ENCODE measurements around the gene MS4A1. TPM values are rescaled to one million over a fixed set of nuclear protein-coding genes. Genes with fewer than 3 reads are reported as not detected.
"Not testable (repeated sequence)": the region's sequence is repeated elsewhere in the genome, so short reads cannot be mapped to it uniquely, and the experiment has no call there.

Gene MS4A1
- total RNA-seq, 3 donors from 2014 or later (not counting 1 experiment from before 2014, with no cell fraction given): 4.8 to 7.1 (median 6.7) TPM

- no peaks in the 10 kb centered on the region for H3K9me3 Mint-ChIP-seq
- H3K4me3 ChIP-seq (ENCODE audit: low read length): no peak overlapping the region
- H3K27ac ChIP-seq (ENCODE audit: low read length): no peak overlapping the region
- H3K27ac Mint-ChIP-seq: no peak overlapping the region
- no peaks in the 10 kb centered on the region for H3K9me3 ChIP-seq (ENCODE audit: control insufficient read depth, insufficient read depth, low read length)
- H3K4me1 Mint-ChIP-seq: peaks cover 17 to 19% of the 10 kb centered on the region in 2 donors
- no peaks in the 10 kb centered on the region for H3K36me3 Mint-ChIP-seq
- WGBS (ENCODE audit: insufficient coverage): 29% methylated on average over 1 of the region's 3 CpGs
- no peaks in the 10 kb centered on the region for H3K4me1 ChIP-seq (ENCODE audit: control insufficient read depth, insufficient read depth, low read length)
- ATAC-seq: no peak
- intact Hi-C loops (cut with micrococcal nuclease): no loop called here
- H3K36me3 ChIP-seq (ENCODE audit: control insufficient read depth, insufficient read depth, low read length): no peaks in the 10 kb centered on the region
- H3K27me3 Mint-ChIP-seq (ENCODE audit: low read depth in 2 of 2): peaks cover 41 to 75% of the 10 kb centered on the region in 2 donors
- H3K27me3 ChIP-seq (ENCODE audit: control insufficient read depth, insufficient read depth, low read length): no peaks in the 10 kb centered on the region
- no peak for DNase-seq
- no peak overlapping the region for H3K4me3 Mint-ChIP-seq
- TF ChIP-seq CTCF (IDR thresholded peaks at IDR 0.05): no peak
Observed at GRCh38 chr11:60502221-60502775, 46.7 kb downstream of the MS4A1 start.

- peak overlapping the region in 1 of 2 donors; percentile 5 for H3K27ac Mint-ChIP-seq
- 74% methylated on average over 3 of the region's 3 CpGs for WGBS (ENCODE audit: insufficient coverage)
- Histone ChIP-seq H3K36me3 (ENCODE audit: control insufficient read depth, insufficient read depth, low read length) (no peaks in the 10 kb centered on the region), H3K27me3 (ENCODE audit: control insufficient read depth, insufficient read depth, low read length) (peaks cover 7% of the 10 kb centered on the region), H3K4me1 (ENCODE audit: control insufficient read depth, insufficient read depth, low read length) (no peaks in the 10 kb centered on the region), H3K27ac (ENCODE audit: low read length) (no peak overlapping the region), H3K9me3 (ENCODE audit: control insufficient read depth, insufficient read depth, low read length) (no peaks in the 10 kb centered on the region), H3K4me3 (ENCODE audit: low read length) (no peak overlapping the region)
- peak overlapping the region; percentile 32 for H3K4me3 Mint-ChIP-seq
- peak in 2 of 3 donors; percentile 29 to 53 for ATAC-seq
- no peak for TF ChIP-seq CTCF (IDR thresholded peaks at IDR 0.05)
- H3K36me3 Mint-ChIP-seq: no peaks in the 10 kb centered on the region
- H3K4me1 Mint-ChIP-seq: peaks cover 17 to 19% of the 10 kb centered on the region in 2 donors
- peak in 1 of 2 donors; percentile 15 for DNase-seq
- intact Hi-C loops (cut with micrococcal nuclease): no loop called here
- H3K9me3 Mint-ChIP-seq: no peaks in the 10 kb centered on the region
- H3K27me3 Mint-ChIP-seq (ENCODE audit: low read depth in 2 of 2): peaks cover 43 to 66% of the 10 kb centered on the region in 2 donors
Observed at GRCh38 chr11:60504219-60504905, 48.7 kb downstream of the MS4A1 start.

- H3K4me3 ChIP-seq (ENCODE audit: low read length); H3K4me1 Mint-ChIP-seq; H3K36me3 ChIP-seq (ENCODE audit: control insufficient read depth, insufficient read depth, low read length); H3K4me1 ChIP-seq (ENCODE audit: control insufficient read depth, insufficient read depth, low read length); H3K27ac ChIP-seq (ENCODE audit: low read length); H3K27me3 ChIP-seq (ENCODE audit: control insufficient read depth, insufficient read depth, low read length); H3K9me3 Mint-ChIP-seq; H3K4me3 Mint-ChIP-seq; H3K36me3 Mint-ChIP-seq; H3K9me3 ChIP-seq (ENCODE audit: control insufficient read depth, insufficient read depth, low read length); DNase-seq; intact Hi-C loops (cut with micrococcal nuclease); H3K27ac Mint-ChIP-seq; ATAC-seq: not testable (repeated sequence)
- WGBS (ENCODE audit: insufficient coverage): 81% methylated on average over 15 of the region's 15 CpGs
- H3K27me3 Mint-ChIP-seq (ENCODE audit: low read depth in 2 of 2): peaks cover 23 to 38% of the 10 kb centered on the region in 2 donors
Observed at GRCh38 chr11:60509609-60510008, 54.0 kb downstream of the MS4A1 start.

GRCh38 chr11:60510209-60510608 is 54.6 kb downstream of the MS4A1 start:
- intact Hi-C loops (cut with micrococcal nuclease); ATAC-seq; H3K27ac ChIP-seq (ENCODE audit: low read length); H3K27me3 ChIP-seq (ENCODE audit: control insufficient read depth, insufficient read depth, low read length); H3K4me1 Mint-ChIP-seq; DNase-seq; H3K9me3 Mint-ChIP-seq; H3K36me3 Mint-ChIP-seq; H3K27ac Mint-ChIP-seq; H3K4me3 Mint-ChIP-seq; H3K36me3 ChIP-seq (ENCODE audit: control insufficient read depth, insufficient read depth, low read length); H3K4me1 ChIP-seq (ENCODE audit: control insufficient read depth, insufficient read depth, low read length); H3K9me3 ChIP-seq (ENCODE audit: control insufficient read depth, insufficient read depth, low read length); H3K4me3 ChIP-seq (ENCODE audit: low read length): not testable (repeated sequence)
- 94% methylated on average over 28 of the region's 28 CpGs for WGBS (ENCODE audit: insufficient coverage)
- H3K27me3 Mint-ChIP-seq (ENCODE audit: low read depth in 2 of 2): peaks cover 24 to 33% of the 10 kb centered on the region in 2 donors
